Activated CD8-positive, alpha-beta memory T cell treated with anti-CD3 and anti-CD28 coated beads for 4 hours (primary cell): ENCODE results near the gene COL16A1.

Source experiments
- DNase-seq, 2 donors: peaks; one replicate each; pipeline ENCODE4 v3.0.0-alpha.2; 2020; ENCODE audit warnings: low read depth in 2 of 2

The COL16A1 gene

GRCh38 chr1:31648641-31649357 lies 55.0 kb downstream of the COL16A1 start:
- DNase-seq: no peak

DNA sequence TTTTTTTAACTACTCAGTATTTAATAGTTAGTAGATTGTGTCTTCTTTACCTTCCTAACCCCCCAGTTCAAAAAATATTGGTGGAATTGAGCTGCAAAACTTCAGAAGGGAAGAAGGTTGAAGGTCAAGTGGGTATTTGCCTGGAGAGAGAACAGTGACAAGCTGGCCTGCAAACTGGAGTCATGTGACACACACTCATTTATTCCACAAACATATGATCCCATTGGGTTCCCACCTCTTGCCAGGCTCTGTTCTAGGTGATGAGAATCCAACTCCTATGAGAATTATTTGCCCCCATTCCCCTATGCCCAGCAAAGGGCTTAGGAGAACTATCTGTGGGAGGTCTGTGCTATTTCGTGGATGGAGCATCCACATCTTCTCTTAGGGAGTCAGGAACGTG lies 55.6 kb downstream of the COL16A1 start:
- DNase-seq: no peak

GRCh38 chr1:31647106-31647505 lies 56.7 kb downstream of the COL16A1 start:
- no peak for DNase-seq

DNA sequence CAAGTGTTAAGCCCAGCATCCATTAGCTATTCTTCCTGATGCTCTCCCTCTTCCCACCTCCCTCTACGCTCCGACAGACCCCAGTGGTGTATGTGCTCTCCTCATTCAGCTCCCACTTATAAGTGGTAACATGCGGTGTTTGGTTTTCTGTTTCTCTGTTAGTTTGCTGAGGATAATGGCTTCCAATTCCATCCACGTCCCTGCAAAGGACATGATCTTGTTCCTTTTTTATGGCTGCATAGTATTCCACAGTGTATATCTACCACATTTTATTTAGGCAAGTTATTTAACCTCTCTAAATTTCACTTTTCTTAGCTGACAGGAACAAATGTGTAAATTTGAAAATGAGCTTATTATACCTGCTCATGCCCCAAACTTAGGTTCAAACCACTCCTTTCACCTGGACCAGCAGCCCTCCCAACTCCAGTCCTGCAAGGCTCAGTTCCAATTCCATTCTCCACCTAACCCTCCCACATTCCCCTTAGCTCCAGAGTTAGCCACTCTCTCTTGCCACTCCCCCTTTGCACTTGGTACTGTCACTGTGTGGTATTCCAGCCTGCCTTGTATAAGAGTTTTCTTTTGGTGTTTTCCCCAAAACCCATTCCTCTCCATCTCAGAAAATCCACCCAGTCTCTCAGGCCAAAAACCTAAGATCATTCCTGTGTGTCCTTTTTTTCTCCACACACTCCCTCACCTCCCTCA lies 57.4 kb downstream of the COL16A1 start:
- DNase-seq: no peak

DNA sequence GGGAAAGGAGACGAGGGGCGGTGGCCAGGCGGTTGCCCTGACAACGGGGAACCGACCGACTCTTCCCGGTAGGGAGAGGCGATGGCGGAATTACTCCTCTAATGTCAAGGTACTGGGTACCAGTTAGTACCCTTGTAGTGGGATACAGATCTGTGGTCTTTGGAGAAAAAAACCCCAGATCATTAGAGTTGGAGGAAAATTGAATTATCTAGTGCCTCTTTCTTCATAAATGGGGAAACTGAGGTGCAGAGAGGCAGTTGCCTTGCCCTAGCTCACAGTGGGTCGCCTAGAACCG lies 58.6 kb downstream of the COL16A1 start:
- DNase-seq: no peak

GRCh38 chr1:31644560-31645273 lies 59.1 kb downstream of the COL16A1 start, which contains the start of gene PEF1:
Gene PEF1, minus strand, starts transcription at chr1:31644876. Its CDS starts 12 bp downstream, at chr1:31644864.
- peak; percentile 98 for DNase-seq

GRCh38 chr1:31643976-31644559 lies 59.7 kb downstream of the COL16A1 start:
- no peak for DNase-seq

- no peak for DNase-seq
Measured at GRCh38 chr1:31642897-31643296, 60.9 kb downstream of the COL16A1 start.

- DNase-seq: no peak
Measured at GRCh38 chr1:31642366-31642765, 61.5 kb downstream of the COL16A1 start.

DNA sequence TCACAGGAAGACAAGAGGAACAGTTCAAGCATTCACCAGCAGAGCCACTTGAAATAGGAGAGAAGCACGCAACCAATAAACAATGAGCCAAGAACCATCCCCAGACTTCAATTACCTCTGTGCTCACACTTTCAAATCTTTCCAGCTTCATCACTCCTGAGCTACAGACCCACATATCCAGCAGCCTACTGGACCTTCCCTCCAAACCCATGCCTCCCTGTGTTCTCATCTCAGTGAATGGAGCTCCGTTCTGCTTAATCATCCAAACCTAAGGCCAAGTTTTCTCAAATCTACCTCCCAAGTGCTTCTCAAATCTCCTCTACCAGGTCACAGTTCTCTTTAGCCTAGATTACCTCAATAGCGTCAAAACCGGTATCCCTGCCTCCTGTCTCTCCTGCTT lies 62.9 kb downstream of the COL16A1 start:
- no peak for DNase-seq

GRCh38 chr1:31640179-31640578 lies 63.6 kb downstream of the COL16A1 start:
- no peak for DNase-seq

- DNase-seq: no peak
Measured at GRCh38 chr1:31639543-31639942, 64.3 kb downstream of the COL16A1 start.

GRCh38 chr1:31637915-31638673 lies 65.7 kb downstream of the COL16A1 start:
- DNase-seq: no peak

DNA sequence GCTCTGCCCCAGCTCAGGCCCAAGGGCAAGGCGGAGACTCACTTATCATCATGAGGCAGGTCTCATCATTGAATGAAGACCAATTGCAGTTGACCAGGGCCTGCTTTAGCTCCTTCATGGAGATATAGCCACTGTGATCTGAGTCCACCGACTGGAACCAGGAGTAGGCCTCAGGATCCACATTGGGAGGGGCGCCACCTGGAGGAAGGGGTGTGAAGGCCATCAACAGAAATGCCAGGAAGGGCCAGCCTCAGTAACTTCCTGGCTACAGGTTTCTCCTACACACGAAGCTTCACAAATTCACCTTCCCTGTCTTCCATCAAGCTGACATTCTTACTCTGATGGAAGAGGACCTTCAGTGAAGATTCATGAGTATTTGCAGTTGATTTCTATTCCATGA lies 70.7 kb downstream of the COL16A1 start:
- DNase-seq: no peak

GRCh38 chr1:31632649-31633048 lies 71.2 kb downstream of the COL16A1 start:
- DNase-seq: no peak

DNA sequence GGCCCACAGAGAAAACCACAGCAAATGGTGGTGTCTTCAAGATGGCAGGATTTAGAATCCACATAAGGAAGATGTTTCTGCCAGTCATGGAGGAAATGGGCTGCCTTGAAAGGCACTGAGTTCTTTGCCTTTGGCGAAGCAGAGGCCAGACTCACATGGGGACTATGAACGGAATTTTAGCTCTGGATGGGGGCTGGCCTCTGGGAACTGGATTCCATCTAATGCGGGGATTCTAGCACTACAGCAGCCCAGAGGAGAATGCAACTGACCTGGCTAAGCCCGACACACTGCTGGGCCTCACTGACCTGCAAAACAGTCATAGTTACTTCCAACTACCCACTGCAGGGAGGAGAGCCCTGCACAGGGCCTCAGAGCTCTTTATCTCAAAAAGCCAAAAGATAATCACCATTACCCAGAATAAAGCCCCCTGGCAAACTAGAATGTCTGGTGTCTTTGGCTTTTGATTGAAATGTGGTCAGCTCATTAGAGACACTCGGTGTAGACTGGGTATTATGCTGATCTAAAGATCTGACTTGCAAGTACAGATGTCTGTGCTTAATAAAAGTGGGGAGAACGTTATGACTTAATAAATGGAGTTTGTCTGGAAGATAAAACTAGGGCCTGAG lies 74.8 kb downstream of the COL16A1 start:
- DNase-seq: no peak

DNA sequence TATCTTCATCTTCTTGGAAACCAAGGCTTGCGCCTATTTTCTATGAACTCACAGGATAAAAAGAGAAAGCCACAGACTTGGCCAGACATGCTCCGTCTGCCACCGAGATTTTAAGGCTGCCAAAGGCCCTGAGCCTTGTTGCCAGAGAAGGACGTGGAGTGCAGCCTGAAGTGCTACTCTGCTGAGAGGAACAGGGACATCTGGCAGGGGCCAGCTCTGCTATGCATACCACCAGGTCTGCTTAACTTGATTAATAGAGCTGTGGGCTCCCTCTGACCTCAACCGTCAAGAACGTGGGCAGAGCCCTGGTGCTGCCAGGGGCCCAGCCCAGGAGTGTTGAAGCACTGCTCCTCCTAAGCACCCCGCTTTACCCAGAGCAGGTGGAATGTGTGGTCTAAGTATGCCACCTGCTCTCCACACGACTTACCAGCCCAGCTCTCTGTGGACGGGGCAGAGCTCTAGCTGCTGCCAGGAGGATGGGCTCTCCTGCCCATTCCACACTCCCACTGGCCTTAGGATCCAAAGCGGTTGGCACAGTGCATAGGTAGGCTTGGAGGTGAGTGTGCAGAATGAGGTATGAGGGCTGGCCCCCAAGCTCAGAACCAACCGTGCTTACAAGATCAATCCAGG lies 75.8 kb downstream of the COL16A1 start:
- DNase-seq: no peak

DNA sequence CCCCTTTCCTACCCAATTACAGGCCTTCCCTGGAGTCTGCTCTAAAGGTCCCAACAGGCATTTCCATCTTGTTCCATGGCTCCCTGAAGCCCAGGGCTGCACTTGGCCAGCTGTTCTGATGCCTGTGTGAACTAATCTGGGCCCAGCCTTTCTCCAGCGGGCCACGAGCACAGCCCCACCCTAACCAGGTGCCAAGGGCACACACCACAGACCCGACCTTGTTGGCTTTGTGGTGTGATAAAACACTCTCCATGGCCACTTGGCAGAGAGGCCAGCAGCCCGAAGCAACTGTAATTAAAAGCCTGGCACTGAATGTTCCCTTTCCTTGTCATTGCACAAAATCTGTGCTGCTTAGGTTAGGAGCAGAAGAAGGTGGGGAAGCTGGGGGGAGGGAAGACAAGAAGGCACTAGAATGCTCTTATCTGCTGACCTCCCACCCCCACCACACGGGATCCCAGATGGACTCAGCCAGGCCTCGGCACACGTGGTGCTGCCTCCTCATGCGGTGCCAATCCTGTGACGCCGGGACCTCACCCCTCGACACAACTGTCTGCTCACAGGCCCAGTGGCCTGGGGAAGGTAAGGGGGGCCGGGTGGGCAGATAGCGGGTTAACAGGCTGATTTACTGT lies 76.4 kb downstream of the COL16A1 start:
- DNase-seq: no peak

GRCh38 chr1:31626223-31627207 lies 77.3 kb downstream of the COL16A1 start:
- no peak for DNase-seq
